ENCODE results near the gene STEAP2.

The STEAP2 gene

DNA sequence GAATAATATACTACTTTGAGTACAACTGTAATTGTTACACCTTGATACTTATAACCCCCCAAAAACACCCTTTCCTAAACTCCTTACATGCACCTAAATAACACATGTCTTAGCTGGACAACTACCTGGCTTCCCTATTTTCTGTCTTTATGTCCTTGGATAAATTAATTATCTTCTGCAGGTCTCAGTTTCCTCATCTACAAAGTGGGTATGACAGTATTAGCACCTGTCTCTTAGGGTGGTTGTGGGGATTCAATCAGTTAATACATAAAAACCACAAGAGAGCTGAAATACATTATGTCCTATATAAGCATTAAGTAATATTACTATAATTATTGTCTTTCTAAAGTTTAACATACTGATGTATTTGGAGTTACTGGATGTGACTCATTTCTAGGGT lies 10.8 kb downstream of the STEAP2 start:
- H3K4me3 ChIP-seq (ENCODE audit: control insufficient read depth, low read depth, low read length): no peak overlapping the region
- DNase-seq (ENCODE audit: low read depth): no peak
- TF ChIP-seq, protein P1, sequence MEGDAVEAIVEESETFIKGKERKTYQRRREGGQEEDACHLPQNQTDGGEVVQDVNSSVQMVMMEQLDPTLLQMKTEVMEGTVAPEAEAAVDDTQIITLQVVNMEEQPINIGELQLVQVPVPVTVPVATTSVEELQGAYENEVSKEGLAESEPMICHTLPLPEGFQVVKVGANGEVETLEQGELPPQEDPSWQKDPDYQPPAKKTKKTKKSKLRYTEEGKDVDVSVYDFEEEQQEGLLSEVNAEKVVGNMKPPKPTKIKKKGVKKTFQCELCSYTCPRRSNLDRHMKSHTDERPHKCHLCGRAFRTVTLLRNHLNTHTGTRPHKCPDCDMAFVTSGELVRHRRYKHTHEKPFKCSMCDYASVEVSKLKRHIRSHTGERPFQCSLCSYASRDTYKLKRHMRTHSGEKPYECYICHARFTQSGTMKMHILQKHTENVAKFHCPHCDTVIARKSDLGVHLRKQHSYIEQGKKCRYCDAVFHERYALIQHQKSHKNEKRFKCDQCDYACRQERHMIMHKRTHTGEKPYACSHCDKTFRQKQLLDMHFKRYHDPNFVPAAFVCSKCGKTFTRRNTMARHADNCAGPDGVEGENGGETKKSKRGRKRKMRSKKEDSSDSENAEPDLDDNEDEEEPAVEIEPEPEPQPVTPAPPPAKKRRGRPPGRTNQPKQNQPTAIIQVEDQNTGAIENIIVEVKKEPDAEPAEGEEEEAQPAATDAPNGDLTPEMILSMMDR (IDR thresholded peaks at IDR 0.05; ENCODE audit: control insufficient read depth, insufficient read depth, low read depth, low read length, missing control alignments): no peak

DNA sequence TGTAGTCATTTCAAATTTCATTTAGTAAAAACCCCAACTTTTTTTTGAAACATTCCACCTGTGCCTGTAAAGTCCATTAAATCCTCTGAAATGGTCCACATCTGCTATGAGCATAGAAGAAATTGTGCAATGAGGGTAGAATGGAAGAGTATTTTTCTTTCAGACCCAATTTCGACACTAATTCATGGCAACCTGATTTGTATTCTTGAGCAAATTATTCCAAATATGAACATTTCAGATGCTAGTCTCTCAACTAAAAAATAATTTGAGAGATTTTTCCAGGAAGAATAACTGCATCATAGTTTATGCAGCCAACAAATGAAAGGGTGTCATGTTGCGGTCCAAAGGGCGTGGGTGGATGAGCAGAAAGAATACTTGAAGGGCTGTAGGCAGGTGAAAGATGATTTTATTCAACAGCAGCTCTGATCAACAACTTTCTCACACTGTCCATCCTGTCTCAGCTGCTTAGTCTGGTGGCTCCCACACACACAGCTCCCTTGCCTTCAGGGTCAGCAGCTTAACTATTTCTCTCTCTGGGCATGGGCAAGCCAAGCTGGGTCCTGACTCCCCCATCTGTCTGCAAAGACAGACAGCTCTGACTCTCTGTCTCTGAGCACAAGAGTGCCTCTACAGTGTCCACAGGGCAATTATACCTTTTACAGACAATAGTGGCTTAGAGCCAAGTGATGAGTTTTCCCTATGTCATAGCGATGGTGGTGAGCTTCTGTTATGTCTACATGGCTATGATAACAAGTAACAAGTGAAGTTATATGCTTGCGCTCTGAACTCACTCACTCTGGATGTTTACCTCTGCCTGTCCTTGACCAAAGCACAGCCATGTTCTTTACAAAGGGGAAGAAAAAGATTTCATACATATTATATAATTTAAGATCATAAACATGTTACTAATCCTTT lies 11.5 kb downstream of the STEAP2 start:
- TF ChIP-seq, protein P1 (IDR thresholded peaks at IDR 0.05; ENCODE audit: control insufficient read depth, insufficient read depth, low read depth, low read length, missing control alignments): no peak
- H3K4me3 ChIP-seq (ENCODE audit: control insufficient read depth, low read depth, low read length): no peak overlapping the region
- peak; percentile 67 for DNase-seq (ENCODE audit: low read depth)

DNA sequence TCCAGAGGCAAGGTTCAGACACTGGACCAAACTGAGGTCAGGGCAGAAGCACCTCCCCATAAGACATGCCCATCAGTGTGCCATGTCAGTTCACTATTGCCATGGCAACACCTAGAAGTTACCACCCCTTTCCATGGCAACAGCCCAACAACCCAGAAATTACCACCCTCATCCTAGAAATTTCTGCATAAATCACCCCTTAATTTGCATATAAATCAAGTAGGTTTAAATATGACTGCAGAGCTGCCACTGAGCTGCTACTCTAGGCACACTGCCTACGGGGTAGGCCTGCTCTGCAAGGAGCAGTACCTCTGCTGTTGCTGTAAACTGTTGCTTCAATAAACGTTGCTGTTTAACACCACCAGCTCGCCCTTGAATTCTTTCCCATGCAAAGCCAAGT lies 12.7 kb downstream of the STEAP2 start:
- no peak for DNase-seq (ENCODE audit: low read depth)
- H3K4me3 ChIP-seq (ENCODE audit: control insufficient read depth, low read depth, low read length): no peak overlapping the region
- TF ChIP-seq, protein P1 (IDR thresholded peaks at IDR 0.05; ENCODE audit: control insufficient read depth, insufficient read depth, low read depth, low read length, missing control alignments): no peak

DNA sequence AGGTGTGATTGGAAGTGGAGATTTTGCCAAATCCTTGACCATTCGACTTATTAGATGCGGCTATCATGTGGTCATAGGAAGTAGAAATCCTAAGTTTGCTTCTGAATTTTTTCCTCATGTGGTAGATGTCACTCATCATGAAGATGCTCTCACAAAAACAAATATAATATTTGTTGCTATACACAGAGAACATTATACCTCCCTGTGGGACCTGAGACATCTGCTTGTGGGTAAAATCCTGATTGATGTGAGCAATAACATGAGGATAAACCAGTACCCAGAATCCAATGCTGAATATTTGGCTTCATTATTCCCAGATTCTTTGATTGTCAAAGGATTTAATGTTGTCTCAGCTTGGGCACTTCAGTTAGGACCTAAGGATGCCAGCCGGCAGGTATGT lies 13.6 kb downstream of the STEAP2 start:
- DNase-seq (ENCODE audit: low read depth): no peak
- TF ChIP-seq, protein P1 (IDR thresholded peaks at IDR 0.05; ENCODE audit: control insufficient read depth, insufficient read depth, low read depth, low read length, missing control alignments): no peak
- H3K4me3 ChIP-seq (ENCODE audit: control insufficient read depth, low read depth, low read length): no peak overlapping the region

DNA sequence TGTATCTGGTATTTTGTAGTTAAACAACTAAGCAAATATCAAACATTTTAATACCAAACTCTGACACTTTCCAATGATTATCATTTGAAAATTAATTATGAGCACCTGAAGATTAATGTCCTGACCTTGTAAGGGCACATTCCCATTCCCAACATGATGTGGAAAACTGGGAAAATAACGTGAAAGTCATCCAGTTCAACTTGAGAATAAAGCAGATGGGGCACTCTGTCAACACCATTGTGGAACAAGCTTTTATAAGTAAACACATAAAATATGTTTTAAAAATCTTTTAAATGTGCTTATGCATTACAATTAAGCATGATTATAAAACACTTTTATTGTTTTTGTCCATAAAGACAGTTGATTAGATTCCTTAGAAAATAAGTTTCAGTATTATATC lies 14.1 kb downstream of the STEAP2 start:
- DNase-seq (ENCODE audit: low read depth): no peak
- TF ChIP-seq, protein P1 (IDR thresholded peaks at IDR 0.05; ENCODE audit: control insufficient read depth, insufficient read depth, low read depth, low read length, missing control alignments): no peak
- no peak overlapping the region for H3K4me3 ChIP-seq (ENCODE audit: control insufficient read depth, low read depth, low read length)

DNA sequence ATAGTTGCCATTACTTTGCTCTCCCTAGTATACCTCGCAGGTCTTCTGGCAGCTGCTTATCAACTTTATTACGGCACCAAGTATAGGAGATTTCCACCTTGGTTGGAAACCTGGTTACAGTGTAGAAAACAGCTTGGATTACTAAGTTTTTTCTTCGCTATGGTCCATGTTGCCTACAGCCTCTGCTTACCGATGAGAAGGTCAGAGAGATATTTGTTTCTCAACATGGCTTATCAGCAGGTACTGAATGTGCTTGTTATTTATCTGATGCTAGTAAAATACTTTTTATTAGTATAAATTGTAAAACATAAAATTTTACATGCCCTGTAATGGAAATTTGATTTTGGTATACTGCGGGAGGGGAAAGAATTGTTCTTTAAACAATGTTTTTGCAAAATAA lies 15.7 kb downstream of the STEAP2 start:
- TF ChIP-seq, protein P1 (IDR thresholded peaks at IDR 0.05; ENCODE audit: control insufficient read depth, insufficient read depth, low read depth, low read length, missing control alignments): no peak

More for the DNA sequence above, 15.7 kb downstream of the STEAP2 start:
- DNase-seq (ENCODE audit: low read depth): no peak
- no peak overlapping the region for H3K4me3 ChIP-seq (ENCODE audit: control insufficient read depth, low read depth, low read length)
